ENCODE data around the gene C2.
"Not testable (repeated sequence)": the region's sequence is repeated elsewhere in the genome, so short reads cannot be mapped to it uniquely, and the experiment has no call there.

Gene C2

DNA sequence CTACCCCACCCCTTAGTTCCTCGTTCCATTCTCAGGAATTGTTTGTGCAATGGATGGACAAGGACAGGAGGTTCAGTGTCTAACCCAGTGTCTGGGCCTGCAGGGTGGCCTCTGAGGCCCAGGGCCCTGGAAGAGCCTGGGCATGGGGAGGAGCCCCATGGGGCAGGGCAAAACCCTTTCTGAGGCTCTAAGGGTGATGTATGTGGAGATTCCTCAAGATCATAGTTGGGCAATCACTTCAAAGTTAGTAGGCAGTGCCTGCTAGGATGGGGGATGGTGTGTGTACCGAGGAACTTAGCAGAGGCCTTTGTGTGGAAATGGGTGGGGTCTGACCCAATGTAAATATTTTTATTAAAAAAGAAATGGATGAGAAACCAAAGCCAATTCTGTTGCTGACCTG is 6.7 kb upstream of the C2 start:
- DNase-seq (ENCODE audit: low read depth) = peak; percentile 76
- H3K4me3 ChIP-seq (ENCODE audit: low read depth, low read length) = no peak overlapping the region
- no peak for TF ChIP-seq MAX (IDR thresholded peaks at IDR 0.05; ENCODE audit: low read depth, low read length)
- no peak for TF ChIP-seq POLR2A (IDR thresholded peaks at IDR 0.05; ENCODE audit: extremely low read depth, insufficient read length)
- TF ChIP-seq, protein P1, sequence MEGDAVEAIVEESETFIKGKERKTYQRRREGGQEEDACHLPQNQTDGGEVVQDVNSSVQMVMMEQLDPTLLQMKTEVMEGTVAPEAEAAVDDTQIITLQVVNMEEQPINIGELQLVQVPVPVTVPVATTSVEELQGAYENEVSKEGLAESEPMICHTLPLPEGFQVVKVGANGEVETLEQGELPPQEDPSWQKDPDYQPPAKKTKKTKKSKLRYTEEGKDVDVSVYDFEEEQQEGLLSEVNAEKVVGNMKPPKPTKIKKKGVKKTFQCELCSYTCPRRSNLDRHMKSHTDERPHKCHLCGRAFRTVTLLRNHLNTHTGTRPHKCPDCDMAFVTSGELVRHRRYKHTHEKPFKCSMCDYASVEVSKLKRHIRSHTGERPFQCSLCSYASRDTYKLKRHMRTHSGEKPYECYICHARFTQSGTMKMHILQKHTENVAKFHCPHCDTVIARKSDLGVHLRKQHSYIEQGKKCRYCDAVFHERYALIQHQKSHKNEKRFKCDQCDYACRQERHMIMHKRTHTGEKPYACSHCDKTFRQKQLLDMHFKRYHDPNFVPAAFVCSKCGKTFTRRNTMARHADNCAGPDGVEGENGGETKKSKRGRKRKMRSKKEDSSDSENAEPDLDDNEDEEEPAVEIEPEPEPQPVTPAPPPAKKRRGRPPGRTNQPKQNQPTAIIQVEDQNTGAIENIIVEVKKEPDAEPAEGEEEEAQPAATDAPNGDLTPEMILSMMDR (IDR thresholded peaks at IDR 0.05; ENCODE audit: low read depth, low read length) = no peak
- no peak for TF ChIP-seq MYC (IDR thresholded peaks at IDR 0.05; ENCODE audit: low read depth, low read length)

DNA sequence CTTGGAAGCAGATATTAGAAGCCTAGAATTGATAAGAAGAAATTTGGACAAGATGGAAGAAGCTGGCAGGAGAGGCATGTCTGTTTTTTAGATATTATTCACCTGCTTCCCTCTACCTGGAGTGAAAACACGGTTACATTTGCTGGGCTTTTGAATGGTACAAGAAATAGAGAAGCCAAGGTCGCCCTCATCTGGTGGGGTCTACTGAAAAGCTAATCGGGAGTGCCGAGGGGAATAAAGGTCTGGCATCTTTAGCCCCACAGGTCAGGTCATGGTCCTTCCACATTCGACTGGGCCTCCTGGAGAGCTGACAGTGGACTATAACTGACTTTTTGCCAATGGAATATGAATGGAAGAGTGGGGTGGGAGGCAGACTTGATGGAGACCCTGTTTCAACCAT is 4.6 kb upstream of the C2 start:
- no peak for TF ChIP-seq POLR2A (IDR thresholded peaks at IDR 0.05; ENCODE audit: extremely low read depth, insufficient read length)
- TF ChIP-seq, protein P1 (IDR thresholded peaks at IDR 0.05; ENCODE audit: low read depth, low read length) = peak; percentile 38
- peak; percentile 55 for DNase-seq (ENCODE audit: low read depth)
- no peak overlapping the region for H3K4me3 ChIP-seq (ENCODE audit: low read depth, low read length)

DNA sequence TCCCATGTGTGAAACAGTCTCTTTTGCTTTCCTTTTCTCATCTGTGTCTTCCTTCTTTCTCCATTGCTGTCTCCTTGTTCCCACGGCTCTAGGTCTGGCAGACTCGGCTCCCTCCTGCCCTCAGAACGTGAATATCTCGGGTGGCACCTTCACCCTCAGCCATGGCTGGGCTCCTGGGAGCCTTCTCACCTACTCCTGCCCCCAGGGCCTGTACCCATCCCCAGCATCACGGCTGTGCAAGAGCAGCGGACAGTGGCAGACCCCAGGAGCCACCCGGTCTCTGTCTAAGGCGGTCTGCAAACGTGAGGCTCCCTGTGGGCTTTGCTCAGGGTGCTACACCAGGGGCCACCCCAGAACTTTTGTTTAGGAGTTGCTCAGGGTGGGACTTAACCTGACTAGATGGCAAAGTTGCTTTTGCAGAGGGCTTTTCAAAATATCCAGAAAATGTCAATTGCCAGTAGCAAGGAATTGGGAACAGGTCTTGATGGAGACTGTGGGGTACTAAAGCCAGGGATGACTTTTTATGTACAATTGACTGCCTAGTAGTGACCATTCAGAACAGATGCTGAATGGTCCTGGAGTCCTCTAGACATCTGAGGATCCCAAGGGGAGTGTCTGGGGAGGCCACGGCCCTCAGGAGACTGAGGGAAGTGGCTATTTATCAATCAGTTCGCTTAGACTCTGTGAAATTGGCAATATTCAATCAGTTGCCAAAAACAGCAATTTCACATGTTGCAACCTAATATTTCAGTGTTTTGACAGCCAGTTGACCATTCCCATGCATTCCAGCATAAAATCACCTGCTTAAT is 550 bp downstream of the C2 start:
- TF ChIP-seq POLR2A (IDR thresholded peaks at IDR 0.05; ENCODE audit: extremely low read depth, insufficient read length) (no peak), MYC (IDR thresholded peaks at IDR 0.05; ENCODE audit: low read depth, low read length) (no peak), MAX (IDR thresholded peaks at IDR 0.05; ENCODE audit: low read depth, low read length) (no peak)
- TF ChIP-seq, protein P1 (IDR thresholded peaks at IDR 0.05; ENCODE audit: low read depth, low read length) = no peak

DNA sequence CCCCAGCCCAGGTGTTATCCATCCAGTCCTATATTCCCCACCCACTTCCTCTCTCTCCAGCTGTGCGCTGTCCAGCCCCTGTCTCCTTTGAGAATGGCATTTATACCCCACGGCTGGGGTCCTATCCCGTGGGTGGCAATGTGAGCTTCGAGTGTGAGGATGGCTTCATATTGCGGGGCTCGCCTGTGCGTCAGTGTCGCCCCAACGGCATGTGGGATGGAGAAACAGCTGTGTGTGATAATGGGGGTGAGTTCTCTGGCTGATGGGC is 1.1 kb downstream of the C2 start:
- TF ChIP-seq MYC (IDR thresholded peaks at IDR 0.05; ENCODE audit: low read depth, low read length) (no peak), MAX (IDR thresholded peaks at IDR 0.05; ENCODE audit: low read depth, low read length) (no peak), POLR2A (IDR thresholded peaks at IDR 0.05; ENCODE audit: extremely low read depth, insufficient read length) (no peak)
- TF ChIP-seq, protein P1 (IDR thresholded peaks at IDR 0.05; ENCODE audit: low read depth, low read length) = no peak
- DNase-seq (ENCODE audit: low read depth) = no peak
- H3K4me3 ChIP-seq (ENCODE audit: low read depth, low read length) = no peak overlapping the region

More for the DNA sequence above, 550 bp downstream of the C2 start:
- H3K4me3 ChIP-seq (ENCODE audit: low read depth, low read length) = no peak overlapping the region
- DNase-seq (ENCODE audit: low read depth) = no peak

- H3K4me3 ChIP-seq (ENCODE audit: low read depth, low read length) = no peak overlapping the region
- DNase-seq (ENCODE audit: low read depth) = no peak
- TF ChIP-seq MAX (IDR thresholded peaks at IDR 0.05; ENCODE audit: low read depth, low read length) (no peak), MYC (IDR thresholded peaks at IDR 0.05; ENCODE audit: low read depth, low read length) (no peak), POLR2A (IDR thresholded peaks at IDR 0.05; ENCODE audit: extremely low read depth, insufficient read length) (no peak)
- TF ChIP-seq, protein P1 (IDR thresholded peaks at IDR 0.05; ENCODE audit: low read depth, low read length) = no peak
Observed at GRCh38 chr6:31930962-31931361, 3.4 kb downstream of the C2 start.

DNA sequence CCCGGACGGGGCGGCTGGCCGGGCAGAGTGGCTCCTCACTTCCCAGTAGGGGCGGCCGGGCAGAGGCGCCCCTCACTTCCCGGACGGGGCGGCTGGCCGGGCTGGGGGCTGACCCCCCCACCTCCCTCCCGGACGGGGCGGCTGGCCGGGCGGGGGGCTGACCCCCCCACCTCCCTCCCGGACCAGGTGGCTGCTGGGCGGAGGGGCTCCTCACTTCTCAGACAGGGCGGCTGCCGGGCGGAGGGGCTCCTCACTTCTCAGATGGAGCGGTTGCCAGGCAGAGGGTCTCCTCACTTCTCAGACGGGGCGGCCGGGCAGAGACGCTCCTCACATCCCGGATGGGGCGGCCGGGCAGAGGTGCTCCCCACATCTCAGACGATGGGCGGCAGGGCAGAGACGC is 4.6 kb downstream of the C2 start:
- not testable (repeated sequence) for H3K4me3 ChIP-seq (ENCODE audit: low read depth, low read length); DNase-seq (ENCODE audit: low read depth)
